GM21381 (cell line): ENCODE measurements around the gene NRIP2.

Experiments used
- ATAC-seq: cut with Tn5 transposase; IDR thresholded peaks from one replicate; pipeline ENCODE4 v1.9.1; 2021; ENCODE audit warnings: mild to moderate bottlenecking, moderate library complexity; ENCODE audit not compliant: unreplicated experiment

The NRIP2 gene

GRCh38 chr12:2845280-2845679, 10.4 kb upstream of the NRIP2 start:
- no peak for ATAC-seq

- ATAC-seq = no peak
Observed at GRCh38 chr12:2844786-2845185, 10.0 kb upstream of the NRIP2 start.

- ATAC-seq = no peak
Observed at GRCh38 chr12:2842948-2843347, 8.1 kb upstream of the NRIP2 start.

- no peak for ATAC-seq
Observed at GRCh38 chr12:2841056-2841650, 6.3 kb upstream of the NRIP2 start.

GRCh38 chr12:2836574-2836973, 1.7 kb upstream of the NRIP2 start:
- ATAC-seq = no peak

- ATAC-seq = no peak
Observed at GRCh38 chr12:2835691-2836403, 1.0 kb upstream of the NRIP2 start.

GRCh38 chr12:2833810-2834209, 1.0 kb downstream of the NRIP2 start:
- ATAC-seq = no peak

- ATAC-seq = no peak
Observed at GRCh38 chr12:2833327-2833726, 1.5 kb downstream of the NRIP2 start.

GRCh38 chr12:2832550-2833127, 2.2 kb downstream of the NRIP2 start:
- no peak for ATAC-seq

- ATAC-seq = no peak
Observed at GRCh38 chr12:2829275-2829674, 5.6 kb downstream of the NRIP2 start.

GRCh38 chr12:2826721-2827515, 7.9 kb downstream of the NRIP2 start:
- no peak for ATAC-seq

GRCh38 chr12:2826036-2826435, 8.8 kb downstream of the NRIP2 start:
- no peak for ATAC-seq

GRCh38 chr12:2825132-2825531, 9.7 kb downstream of the NRIP2 start:
- ATAC-seq = no peak

- no peak for ATAC-seq
Observed at GRCh38 chr12:2824541-2824940, 10.3 kb downstream of the NRIP2 start.

- ATAC-seq = no peak
Observed at GRCh38 chr12:2823483-2823882, 11.4 kb downstream of the NRIP2 start.

GRCh38 chr12:2820432-2820831, 14.4 kb downstream of the NRIP2 start:
- no peak for ATAC-seq

- ATAC-seq = no peak
Observed at GRCh38 chr12:2819810-2820209, 15.0 kb downstream of the NRIP2 start.

GRCh38 chr12:2813214-2814185, 21.3 kb downstream of the NRIP2 start:
- no peak for ATAC-seq

GRCh38 chr12:2812290-2813213, 22.3 kb downstream of the NRIP2 start, which contains the start of gene ITFG2:
TSS of gene ITFG2 (plus strand) at chr12:2812668. CDS start at chr12:2812761, 93 bp downstream.
- ATAC-seq = peak; percentile 94
